C1 segment of cervical spinal cord (tissue), 14 donors: Measurements from ENCODE around the gene RMRP.

Source experiments
- DNase-seq, 14 donors: peaks; one replicate each; lab custom pipeline; 2025; lab: John Stamatoyannopoulos, UW

RMRP gene

GRCh38 chr9:35666045-35666444 is 8.2 kb upstream of the RMRP start:
- DNase-seq, result no peak

- DNase-seq, result no peak
Observed at GRCh38 chr9:35665471-35665818, 7.6 kb upstream of the RMRP start.

- DNase-seq, result peak in 11 of 14 donors; percentile 23 to 80 (median 56)
Observed at GRCh38 chr9:35664531-35665470, 7.0 kb upstream of the RMRP start, which contains the start of gene ARHGEF39. Gene ARHGEF39, minus strand, starts transcription at chr9:35665195. Its CDS starts 26 bp downstream, at chr9:35665169.

- DNase-seq, result no peak
Observed at GRCh38 chr9:35662437-35662836, 4.6 kb upstream of the RMRP start.

GRCh38 chr9:35661756-35662350 is 4.0 kb upstream of the RMRP start:
- no peak for DNase-seq

GRCh38 chr9:35660966-35661415 is 3.2 kb upstream of the RMRP start:
- peak in 1 of 14 donors; percentile 72 for DNase-seq

GRCh38 chr9:35659340-35659739 is 1.5 kb upstream of the RMRP start:
- DNase-seq, result no peak

GRCh38 chr9:35658968-35659220 is 1.1 kb upstream of the RMRP start:
- peak in 1 of 14 donors; percentile 57 for DNase-seq

GRCh38 chr9:35658137-35658967 is 533 bp upstream of the RMRP start, which contains the start of gene CCDC107:
Gene CCDC107, plus strand, starts transcription at chr9:35658292. Its CDS starts 88 bp downstream, at chr9:35658380.
- peak in 13 of 14 donors; percentile 31 to 96 (median 84) for DNase-seq

- no peak for DNase-seq
Observed at GRCh38 chr9:35656831-35657545, 831 bp downstream of the RMRP start.

- DNase-seq, result no peak
Observed at GRCh38 chr9:35656348-35656747, 1.5 kb downstream of the RMRP start.

- no peak for DNase-seq
Observed at GRCh38 chr9:35653611-35654010, 4.2 kb downstream of the RMRP start.

- DNase-seq, result no peak
Observed at GRCh38 chr9:35652829-35653209, 5.0 kb downstream of the RMRP start.

- DNase-seq, result no peak
Observed at GRCh38 chr9:35651956-35652828, 5.6 kb downstream of the RMRP start.

- DNase-seq, result no peak
Observed at GRCh38 chr9:35650341-35651158, 7.3 kb downstream of the RMRP start, which contains the start of gene SIT1. Gene SIT1, minus strand, starts transcription at chr9:35650931. Its CDS starts 78 bp downstream, at chr9:35650853.

- peak in 3 of 14 donors; percentile 9 to 35 (median 21) for DNase-seq
Observed at GRCh38 chr9:35649431-35650340, 8.1 kb downstream of the RMRP start.

GRCh38 chr9:35646533-35647265 is 11.1 kb downstream of the RMRP start:
- DNase-seq, result peak; percentile 39 to 95 (median 82)

- peak in 3 of 14 donors; percentile 14 to 58 (median 49) for DNase-seq
Observed at GRCh38 chr9:35646153-35646532, 11.7 kb downstream of the RMRP start.
